ENCODE data around the gene CARD8.
A peak's percentile ranks its signal among the peaks of the same experiment; 100 is the strongest.
"Not testable (repeated sequence)": the region's sequence is repeated elsewhere in the genome, so short reads cannot be mapped to it uniquely, and the experiment has no call there.

CARD8 gene

DNA sequence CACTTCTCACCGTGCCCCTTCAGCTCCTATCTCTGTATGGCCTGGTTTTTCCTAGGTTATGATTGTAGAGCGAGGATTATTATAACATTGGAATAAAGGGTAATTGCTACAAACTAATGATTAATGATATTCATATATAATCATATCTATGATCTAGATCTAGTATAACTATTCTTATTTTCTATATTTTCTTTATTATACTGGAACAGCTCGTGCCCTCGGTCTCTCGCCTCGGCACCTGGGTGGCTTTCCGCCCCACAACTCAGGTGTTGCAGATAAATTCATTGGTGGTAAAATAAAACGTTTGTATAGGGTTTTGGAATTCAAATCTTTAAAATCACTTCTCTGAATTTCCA is 4.6 kb upstream of the CARD8 start:
- DNase-seq (ENCODE audit: low read depth) = not testable (repeated sequence)

DNA sequence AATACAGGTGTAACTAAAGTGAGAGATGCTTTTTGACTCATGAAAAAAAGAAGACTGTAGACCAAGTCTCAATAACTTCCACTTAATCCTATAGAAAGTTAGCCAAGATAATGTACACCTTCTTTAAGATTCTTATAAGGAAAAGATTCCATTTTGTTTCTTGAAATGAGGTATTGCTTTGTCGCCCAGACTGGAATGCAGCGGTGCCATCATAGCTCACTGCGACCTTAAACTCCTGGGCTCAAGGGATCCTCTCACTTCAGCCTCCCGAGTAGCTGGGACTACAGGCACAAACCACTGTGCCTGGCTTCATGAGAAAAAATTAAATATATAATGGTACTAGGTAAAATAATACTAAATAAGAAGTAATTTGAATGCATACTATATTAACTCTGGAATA is 3.3 kb upstream of the CARD8 start:
- not testable (repeated sequence) for DNase-seq (ENCODE audit: low read depth)

DNA sequence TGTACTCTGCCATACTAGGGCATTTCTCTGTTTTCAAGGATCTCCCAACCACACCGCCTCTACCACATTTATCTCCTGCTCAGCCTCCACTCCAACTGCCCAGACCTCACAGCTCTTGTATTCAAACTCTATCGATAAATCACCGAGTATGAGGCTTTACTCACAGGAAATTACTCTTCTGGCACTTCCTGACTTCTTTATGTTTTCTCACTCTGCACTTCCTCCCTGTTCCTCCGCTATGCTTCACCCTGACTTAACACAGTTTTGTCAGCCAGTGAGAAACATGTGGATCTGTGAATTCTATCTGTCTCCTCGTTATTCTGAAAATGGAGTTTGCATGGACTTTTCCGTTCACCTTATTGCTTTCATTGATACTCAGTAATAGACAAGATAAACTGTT is 2.6 kb upstream of the CARD8 start:
- no peak for DNase-seq (ENCODE audit: low read depth)

DNA sequence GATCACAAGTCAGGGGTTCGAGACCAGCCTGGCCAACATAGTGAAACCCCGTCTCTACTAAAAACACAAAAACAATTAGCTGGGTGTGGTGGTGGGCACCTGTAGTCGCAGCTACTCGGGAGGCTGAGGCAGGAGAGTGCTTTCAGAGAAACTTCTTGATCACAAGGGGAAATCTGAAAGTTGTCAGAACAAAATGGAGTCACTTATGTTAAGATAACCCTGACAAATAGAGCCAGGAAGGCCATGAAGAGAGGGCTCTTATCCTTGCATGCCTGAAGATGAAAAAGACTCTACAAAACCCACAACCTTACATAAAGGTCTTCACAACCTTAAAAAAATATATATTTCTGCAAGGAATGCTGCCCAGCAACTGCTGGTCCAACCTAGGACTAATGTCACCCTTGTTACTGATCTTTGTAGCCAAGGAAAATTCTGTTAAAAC is 1.2 kb downstream of the CARD8 start:
- DNase-seq (ENCODE audit: low read depth) = no peak

DNA sequence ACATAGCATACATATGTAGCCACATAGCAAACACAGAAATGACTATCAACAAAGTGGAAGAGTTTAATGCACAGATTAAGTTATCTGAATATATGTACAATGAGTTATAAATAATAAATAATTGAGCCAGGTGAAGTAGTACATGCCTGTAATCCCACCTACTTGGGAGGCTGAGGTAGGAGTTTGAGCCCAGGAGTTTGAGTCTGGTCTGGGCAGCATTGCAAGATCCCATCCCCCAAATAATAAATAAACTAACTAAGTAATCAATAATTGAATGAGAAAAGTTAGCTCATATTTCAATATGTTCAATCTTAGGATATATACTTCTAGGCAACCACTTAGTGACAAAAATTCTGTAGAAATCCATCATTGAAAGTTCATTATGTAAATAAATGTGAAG is 1.7 kb downstream of the CARD8 start:
- DNase-seq (ENCODE audit: low read depth) = no peak

DNA sequence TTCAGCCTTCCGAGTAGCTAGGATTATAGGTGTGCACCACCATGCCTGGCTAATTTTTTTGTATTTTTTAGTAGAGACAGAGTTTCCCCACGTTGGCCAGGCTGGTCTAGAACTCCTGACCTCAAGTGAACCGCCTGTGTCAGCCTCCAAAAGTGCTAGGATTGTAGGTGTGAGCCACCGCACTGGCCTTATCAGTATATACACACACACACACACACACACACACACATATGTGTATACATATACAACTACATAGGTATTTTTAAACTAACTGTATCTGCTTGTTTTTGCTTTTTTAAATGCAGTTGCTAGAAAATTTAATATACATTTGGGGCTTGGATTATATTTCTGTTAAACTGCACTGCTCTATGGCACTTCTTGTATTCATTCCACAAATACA is 3.1 kb downstream of the CARD8 start:
- DNase-seq (ENCODE audit: low read depth) = no peak

DNA sequence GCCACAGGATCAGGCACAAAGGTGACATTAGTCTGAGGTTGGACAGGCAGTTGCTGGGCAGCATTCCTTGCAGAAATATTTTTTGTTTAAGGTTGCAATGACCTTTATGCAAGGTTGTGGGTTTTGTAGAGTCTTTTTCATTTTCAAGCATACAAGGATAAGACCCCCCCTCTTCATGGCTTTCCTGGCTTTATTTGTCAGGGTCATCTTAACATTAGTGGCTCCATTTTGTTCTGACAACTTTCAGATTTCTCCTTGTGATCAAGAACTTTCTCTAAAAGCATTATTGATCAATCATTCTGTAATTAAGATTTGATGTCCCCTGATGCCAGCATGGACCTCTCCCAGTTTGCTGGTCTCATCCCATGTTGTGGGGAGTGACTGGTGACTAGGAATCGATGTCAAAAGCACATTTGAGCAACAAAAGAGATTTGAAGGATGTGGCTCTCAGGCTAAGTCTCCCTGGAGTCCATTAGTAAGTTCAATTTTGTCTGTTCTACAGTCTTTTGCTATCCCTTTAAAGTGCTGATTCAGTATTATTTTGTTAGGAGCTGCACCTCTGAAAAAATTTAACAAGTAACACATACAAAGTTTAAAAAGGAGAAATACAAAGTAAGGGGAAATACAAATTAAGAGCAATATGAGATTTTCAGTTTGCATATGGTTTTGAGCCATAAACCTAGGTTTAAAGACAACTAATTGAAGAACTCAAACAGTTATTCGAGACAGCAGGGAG is 5.3 kb downstream of the CARD8 start:
- DNase-seq (ENCODE audit: low read depth) = no peak

DNA sequence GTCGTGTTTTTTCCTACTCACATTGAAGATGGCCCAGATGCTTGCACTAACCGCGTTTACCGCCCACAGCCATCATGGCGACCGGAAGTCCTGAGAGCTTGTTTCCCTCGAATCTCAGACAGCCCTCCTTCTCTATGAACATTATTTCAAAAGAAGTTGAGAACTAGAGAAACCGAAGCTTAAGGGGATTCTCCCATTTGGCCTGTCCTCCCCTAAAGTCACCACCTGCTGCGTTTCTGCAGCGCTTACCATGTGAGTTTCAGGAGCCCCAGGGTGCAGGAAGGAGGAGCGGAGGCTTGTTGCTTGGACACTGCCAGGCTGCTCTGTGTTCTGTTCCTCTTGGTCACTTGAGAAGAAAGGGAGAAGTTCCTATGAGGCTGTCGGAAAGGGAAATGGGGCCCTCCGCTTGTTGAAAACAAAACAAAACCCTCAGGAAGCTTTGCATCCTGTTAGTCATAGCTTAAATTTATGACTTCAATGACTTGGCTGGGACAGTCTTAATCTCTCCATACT is 6.2 kb downstream of the CARD8 start:
- DNase-seq (ENCODE audit: low read depth) = peak; percentile 67

DNA sequence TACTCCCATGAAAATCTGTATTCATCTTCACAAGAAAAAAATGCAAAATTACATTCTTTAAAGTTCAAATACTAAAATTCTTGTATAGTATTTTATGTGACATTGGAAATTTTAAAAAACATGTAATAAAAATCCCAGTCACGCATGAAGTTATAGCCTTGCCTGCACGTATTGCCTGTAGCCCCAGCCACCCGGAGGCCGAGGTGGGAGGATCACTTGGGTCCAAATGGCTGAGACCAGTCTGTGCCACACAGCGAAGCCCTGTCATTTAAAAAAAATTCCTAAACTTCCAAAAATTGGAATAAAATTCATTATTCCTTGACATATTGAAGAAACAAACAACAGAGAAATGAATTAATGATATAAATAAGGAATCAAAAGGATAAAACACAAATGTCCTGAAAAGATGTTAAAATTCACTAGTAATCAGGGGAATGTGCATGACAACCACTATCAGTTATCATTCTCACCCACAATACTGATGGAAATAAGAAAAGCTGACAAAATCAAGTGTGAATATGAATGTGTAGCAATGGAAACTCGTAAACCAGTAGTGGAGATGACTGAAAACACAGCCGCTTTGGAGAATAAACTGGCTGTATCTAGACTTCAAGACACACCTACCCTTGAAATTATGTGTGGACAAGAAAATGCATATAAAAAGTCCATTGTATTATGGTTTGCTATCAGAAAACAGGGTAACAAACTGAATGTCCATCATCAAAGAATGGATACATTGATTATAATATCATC is 7.5 kb downstream of the CARD8 start:
- no peak for DNase-seq (ENCODE audit: low read depth)

DNA sequence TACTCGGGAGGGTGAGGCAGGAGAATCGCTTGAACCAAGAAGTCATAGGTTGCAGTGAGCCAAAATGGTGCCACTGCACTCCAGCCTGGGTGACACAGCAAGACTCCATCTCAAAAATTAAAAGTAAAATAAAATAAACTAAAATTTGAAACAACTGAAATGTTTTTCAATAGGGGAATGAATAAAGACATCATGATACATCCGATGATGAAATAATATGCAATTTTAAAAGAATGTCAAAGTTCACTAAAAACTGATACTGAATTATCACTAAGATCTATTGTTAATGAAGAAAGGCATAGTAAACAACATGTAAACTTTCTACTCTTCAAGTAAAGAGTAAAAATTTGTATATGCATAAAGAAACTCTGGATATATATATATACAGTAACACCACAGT is 8.5 kb downstream of the CARD8 start:
- DNase-seq (ENCODE audit: low read depth) = no peak

DNA sequence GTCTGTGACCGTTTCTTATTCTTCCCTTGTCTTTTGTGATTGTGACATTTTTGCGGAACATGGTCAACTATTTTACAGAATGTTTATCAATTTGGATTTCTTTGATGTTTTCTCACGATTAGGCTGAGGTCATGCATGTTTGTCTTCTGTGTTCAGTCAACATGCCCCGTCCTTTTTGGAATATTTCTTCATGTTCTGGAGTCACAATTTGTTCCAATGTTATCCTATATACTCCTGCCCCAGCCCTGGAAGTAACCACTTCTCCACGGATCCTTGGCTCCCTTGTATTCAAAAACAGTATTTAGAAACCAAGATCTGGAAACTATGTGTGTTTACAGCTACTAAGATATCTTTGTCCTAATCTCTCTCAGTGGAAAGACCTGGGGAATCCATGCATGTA is 9.6 kb downstream of the CARD8 start:
- DNase-seq (ENCODE audit: low read depth) = no peak

DNA sequence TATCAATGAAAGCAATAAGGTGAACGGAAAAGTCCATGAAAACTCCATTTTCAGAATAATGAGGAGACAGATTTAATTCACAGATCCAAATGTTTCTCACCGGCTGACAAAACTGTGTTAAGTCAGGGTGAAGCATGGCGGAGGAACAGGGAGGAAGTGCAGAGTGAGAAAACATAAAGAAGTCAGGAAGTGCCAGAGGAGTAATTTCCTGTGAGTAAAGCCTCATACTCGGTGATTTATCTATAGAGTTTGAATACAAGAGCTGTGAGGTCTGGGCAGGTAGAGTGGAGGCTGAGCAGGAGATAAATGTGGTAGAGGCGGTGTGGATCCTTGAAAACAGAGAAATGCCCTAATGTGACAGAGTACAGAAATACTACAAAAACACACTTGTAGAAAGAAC is 11.4 kb downstream of the CARD8 start:
- no peak for DNase-seq (ENCODE audit: low read depth)

DNA sequence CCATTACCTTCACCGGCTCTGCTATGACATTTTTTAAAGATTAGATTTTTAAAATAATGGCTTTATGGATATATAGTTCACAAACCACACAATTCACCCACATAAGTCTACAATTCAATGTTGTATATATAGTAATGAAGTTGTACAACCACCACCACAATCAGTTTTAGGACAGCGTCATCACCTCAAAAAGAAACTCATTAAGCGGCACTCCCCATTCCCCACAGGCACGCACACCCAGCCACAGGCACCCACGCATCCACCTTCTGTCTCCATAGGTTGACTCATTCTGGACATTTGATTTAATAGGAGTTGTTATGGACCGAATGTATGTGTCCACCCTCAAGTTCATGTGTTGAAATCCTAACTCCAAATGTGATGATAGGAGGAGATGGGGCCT is 13.9 kb downstream of the CARD8 start:
- not testable (repeated sequence) for DNase-seq (ENCODE audit: low read depth)

DNA sequence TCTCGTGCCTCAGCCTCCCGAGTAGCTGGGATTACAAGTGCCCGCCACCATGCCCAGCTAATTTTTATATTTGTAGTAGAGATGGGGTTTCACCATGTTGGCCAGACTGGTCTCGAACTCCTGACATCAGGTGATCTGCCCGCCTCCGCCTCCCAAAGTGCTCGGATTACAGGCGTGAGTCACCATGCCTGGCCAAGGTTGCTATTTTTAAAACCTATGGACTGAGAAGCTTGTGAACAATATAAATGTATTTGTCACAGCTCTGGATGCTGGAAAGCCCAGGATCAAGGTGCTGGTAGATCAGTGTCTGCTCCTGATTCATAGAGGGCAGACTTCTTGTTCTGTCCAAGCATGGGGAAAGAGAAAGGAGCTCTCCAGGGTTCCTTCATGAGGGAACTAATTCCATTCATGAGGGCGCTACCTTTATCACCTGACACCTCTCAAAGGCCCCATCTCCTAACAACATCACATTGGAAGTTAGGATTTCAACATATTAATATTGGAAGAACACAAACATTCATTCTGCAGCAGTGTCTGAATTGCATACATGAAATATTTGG is 16.1 kb downstream of the CARD8 start:
- DNase-seq (ENCODE audit: low read depth) = no peak

DNA sequence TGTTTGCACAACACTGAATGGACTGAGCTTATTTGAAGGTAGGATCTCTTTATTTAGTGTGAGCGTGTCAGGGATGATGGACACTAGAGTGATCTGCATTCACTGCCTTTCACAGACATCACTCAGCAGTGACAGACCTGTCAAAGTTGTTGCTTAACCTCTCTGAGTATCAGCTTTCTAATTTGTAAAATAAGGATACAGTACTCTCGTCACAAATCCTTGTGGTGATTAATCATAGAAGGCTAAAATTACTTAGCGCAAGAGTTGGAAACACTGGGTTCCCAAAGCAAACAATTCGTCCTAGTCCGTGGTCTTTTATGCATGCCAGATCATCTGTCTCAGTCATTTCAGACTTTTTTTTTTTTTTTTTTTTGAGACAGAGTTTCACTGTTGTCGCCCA is 16.6 kb downstream of the CARD8 start:
- DNase-seq (ENCODE audit: low read depth) = no peak

DNA sequence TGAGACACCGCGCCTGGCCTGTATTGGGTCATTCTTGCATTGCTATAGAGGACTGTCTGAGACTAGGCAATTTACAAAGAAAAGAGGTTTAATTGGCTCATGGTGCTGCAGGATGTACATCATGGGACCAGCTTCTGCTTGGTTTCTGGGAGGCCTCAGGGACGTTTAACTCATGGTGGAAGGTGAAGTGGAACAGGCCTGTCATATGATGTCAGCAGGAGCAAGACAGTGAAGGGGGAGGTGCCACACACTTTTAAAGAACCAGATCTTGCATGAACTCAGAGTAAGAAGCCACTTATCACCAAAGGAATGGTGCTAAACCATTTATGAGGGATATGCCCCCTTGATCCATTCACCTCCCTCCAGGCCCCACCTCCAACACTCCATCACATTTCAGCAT is 18.7 kb downstream of the CARD8 start:
- DNase-seq (ENCODE audit: low read depth) = no peak

DNA sequence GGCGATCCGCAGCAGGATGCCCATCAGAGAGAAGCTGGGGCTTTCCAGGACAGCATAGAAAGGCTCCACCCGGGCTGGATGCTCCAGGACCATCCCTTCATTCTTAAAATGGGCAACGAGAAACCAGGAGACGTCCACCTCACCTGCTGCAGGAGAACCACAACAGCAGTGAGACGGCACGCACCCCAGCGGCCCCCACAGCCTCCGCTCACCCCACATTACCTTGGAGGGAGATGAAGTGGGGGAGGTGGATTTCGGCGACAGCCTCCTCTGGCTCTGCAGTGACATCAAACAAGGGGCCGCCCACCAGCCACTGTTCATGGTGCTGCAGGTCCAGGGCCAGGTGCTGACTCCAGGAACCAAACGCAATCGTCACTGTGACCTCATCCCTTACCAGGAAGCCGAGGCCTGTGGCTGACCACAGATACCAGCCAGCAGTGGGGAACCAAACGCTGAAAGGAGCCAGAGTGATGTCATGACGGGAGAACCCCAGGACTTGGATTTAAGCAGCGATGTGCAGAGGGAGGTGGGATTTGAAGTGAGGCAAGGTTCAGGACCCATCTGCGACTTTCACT is 25.1 kb downstream of the CARD8 start:
- DNase-seq (ENCODE audit: low read depth) = peak; percentile 38

DNA sequence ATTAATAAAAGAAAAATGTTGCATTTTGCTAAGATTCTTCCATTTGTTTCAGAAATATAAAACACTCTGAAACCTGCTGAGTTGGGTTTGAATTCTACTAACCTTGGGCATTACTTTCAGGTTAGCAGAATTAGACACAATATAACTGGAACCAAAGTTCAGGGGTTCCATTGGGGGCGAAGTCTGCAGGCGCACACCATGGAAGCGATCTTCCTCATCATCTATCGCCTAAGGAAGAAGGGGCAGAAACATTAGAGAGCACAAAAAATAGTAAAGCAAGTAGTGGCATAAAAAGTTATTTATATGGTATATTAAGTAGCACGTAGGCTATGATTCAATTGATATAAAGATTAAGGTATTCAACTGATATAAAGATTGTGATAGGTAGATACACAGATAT is 34.1 kb downstream of the CARD8 start:
- no peak for DNase-seq (ENCODE audit: low read depth)

DNA sequence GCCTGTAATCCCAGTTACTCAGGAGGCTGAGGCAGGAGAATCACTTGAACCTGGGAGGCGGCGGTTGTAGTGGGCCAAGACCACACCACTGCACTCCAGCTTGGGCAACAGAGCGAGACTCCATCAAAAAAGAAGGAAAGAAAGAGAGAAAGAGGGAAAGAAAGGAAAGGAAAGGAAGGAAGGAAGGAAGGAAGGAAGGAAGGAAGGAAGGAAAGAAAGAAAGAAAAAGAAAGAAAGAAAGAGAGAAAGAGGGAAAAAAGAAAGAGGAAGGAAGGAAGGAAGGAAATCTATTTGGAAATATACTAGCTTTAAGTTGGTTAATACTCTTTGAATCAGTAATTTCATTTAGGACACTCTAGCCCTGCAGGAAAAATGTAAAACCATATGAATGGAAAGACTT is 34.9 kb downstream of the CARD8 start:
- DNase-seq (ENCODE audit: low read depth) = not testable (repeated sequence)

DNA sequence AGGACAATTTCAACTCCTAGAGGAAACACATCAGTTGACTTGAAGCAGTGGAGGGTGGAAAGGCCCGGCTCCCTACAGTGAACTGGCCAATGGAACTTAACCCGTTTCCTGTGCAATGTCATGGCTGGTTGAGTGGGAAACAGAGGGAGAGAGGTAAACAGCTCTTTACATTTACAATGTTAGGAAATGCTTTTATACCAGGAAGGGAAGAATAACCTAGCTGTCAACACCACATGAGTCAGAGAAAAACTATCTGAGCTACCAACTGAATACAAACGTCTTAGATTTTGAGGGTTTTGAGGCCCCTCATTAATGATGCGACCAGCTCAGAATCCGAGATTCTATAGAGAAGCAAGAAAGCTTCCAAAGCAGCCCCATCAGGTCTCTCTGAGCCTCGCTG is 36.7 kb downstream of the CARD8 start:
- DNase-seq (ENCODE audit: low read depth) = no peak

DNA sequence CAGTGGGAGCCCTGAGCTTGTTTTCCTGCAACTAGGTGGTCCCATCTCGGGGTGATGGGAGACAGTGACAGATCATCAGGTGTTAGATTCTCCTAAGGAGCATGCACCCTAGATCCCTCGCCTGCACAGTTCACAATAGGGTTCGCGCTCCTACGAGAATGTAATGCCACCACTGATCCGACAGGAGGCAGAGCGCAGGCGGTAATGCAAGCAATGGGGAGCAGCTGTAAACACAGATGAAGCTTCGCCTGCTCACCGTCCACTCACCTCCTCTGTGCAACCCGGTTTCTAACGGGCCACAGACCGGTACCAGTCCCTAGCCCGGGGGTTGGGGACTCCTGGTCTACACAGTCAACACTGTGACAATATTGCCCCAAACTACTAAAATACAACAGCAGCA is 38.8 kb downstream of the CARD8 start:
- no peak for DNase-seq (ENCODE audit: low read depth)

DNA sequence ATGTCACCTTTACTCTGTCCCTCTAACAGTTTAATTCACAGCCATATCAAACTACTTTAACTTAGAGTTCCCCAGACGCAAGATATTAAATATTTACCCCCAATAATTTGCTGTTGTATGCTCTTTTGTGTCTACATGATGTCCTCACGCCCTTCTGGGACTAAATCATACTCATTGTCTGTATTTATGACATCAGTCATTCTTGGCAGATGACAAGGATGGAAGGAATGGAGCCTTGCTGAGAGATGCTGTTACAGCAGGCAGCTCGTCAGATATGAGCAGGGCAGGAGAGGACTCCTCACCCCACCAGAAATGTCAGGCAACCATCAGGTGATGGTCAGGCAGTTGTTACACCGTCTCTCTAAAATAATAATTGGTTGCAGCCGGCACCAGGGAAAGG is 41.8 kb downstream of the CARD8 start:
- no peak for DNase-seq (ENCODE audit: low read depth)

DNA sequence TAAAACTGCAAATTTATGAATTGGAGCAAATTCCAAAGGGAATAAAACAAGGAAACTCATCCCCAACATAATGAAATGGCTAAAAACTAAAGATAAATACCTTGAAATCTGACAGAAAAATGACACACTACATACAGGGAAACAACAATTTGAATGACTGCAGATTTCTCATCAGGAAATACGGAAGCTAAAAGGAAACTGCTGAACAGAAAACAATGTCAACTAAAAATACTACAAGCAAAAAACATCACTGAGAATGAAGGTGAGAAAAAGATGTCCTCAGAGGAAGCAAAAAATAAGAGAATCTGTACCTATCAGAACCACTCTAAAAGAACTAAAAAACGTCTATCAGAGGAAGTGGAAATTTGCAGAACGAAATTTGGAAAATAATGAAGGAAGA is 45.7 kb downstream of the CARD8 start:
- no peak for DNase-seq (ENCODE audit: low read depth)

Data from activated T-cell treated with anti-CD3 and anti-CD28 coated beads for 48 hours (primary cell).